HG02884 (cell line): ENCODE measurements around the gene UPF1.

Experiments used
- ATAC-seq: cut with Tn5 transposase; IDR thresholded peaks from one replicate; pipeline ENCODE4 v1.9.1; 2021; ENCODE audit warnings: mild to moderate bottlenecking, moderate library complexity; ENCODE audit not compliant: unreplicated experiment

UPF1 gene

DNA sequence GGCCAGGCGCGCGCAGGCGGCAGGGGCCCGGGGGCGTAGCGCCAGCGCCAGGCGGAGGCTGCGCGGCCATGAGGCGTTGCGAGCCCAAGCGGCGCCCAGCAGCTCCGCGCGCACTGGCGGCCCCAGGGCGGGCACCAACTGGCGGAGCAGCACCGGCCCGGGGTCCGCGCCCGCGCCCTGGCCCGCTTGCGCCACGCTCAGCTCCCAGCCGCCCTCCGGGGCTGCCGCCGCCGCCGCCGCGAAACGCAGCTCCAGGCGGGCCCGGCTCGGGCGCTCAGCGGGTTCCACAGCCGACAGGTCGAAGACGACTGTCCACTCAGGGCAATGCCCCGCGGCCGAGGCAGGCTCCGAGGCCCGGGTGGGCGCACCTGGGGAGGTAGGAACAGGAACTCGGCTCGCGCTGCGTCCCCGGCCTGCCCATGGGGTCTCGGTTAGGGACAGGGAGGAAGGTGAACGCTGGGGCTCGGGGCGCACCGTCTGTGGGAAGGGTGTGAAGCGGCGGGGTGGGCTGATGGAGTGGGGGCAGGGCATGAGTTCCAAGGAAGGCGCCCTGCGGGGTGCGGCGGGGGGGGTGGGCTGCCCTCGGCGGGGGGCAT lies 37.4 kb downstream of the UPF1 start:
- ATAC-seq: no peak

- ATAC-seq: no peak
These were observed 38.2 kb downstream of the UPF1 start for GRCh38 chr19:18869781-18870530.

DNA sequence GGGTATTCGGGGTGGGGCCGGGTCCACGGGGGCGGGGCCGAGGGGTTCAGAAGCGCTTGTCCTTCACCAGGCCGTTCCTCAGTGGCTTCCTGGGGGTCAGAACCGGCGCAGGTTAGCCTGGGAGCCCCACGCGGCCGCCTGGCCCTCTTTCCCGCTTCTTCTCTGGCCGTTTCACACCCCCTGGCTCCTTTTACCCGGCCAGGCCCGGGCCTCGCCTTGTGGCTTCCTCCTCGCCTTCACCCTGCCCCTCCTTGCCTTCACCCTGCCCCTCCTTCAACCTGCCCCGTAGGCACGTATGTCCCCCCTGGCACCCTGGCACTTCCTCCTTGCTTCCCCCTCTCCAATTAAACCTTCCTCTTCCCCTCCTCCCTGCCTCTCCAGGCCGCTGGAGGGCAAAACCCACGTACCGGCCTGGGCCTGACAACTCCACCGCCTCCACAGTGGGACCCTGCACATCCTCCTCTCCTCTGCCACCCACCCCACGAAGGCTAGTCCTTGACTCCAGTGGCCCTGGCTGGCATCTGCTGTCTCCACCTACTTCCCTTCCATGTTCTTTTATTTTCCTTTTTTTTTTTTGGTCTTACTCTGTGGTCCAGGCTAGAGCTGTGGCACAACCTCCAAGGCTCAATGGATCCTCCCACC lies 38.9 kb downstream of the UPF1 start:
- ATAC-seq: no peak

GRCh38 chr19:18871543-18871942 lies 39.8 kb downstream of the UPF1 start:
- ATAC-seq: no peak

GRCh38 chr19:18875726-18876125 lies 44.0 kb downstream of the UPF1 start:
- no peak for ATAC-seq

DNA sequence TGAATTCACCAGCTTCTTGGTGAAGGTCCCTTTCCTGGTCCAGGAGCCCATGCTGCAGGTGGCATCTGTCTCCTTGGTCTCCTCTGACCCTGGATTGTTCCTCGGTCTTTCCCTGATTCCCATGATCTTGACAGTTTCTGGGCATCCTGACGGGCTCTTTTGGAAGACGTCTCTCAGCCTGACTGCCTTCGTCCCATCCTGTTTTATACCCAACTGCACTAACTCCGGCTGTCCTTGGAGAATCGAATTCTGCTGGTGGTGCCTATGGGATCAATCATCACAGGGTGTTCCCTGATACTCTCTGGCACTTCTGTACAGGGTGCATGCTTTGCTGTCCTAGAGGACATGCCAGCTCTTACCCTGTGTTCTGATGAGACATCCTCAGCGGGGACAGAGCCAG lies 45.1 kb downstream of the UPF1 start:
- ATAC-seq: no peak

DNA sequence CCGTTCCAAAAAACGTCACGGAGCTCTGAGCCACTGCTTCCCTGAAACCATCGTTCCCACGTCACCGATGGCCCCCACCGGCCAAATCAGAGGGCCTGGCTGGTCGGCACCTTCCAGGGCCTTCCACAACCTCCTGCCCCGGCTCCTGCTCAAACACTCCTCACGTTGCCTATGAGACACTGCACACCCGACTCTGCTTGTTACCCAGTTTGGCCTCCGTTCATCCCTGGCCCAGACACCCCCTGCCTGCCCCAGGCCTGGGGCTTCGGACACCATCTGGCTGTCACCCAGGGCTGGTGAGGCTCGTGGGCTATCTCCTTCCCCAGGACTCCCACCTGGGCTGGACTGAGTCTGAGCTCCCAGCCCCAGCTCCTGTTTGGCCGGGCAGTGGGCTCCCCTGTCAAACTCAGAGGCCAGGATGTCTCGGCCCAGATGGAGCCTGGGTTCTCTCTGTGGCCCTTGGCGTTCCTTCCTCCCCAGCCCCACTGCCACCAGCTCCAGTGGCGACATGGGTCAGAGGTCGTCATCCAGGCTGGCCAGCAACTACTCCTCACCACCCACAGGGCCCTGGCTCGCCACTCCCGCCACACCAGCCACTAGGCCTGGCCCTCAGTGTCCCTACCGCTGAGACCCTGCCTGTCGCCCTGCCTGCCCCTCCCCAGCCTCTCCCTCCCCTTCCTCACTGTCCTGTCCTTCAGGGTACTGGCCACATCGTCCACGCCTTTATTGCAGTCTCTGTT lies 46.5 kb downstream of the UPF1 start:
- ATAC-seq: no peak

GRCh38 chr19:18878858-18879578 lies 47.3 kb downstream of the UPF1 start:
- ATAC-seq: no peak

GRCh38 chr19:18879579-18880373 lies 48.0 kb downstream of the UPF1 start:
- no peak for ATAC-seq

DNA sequence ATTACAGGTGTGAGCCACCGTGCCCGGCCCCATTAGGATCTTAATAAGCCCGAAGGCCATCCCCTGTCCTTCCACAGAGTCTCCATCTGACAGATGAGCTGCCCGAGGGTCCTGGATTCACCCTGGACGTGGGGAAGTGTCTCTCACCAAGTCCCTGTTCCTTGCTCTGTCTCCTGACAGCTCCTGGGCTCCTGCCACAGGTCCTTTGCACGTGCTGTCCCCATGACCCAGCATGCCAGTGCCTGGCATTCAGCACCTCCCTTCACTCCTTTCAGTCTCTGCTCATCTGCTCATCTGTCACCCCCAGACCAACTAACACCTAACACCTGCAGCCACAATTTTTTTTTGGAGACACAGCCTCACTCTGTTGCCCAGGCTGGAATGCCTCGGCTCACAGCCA lies 49.7 kb downstream of the UPF1 start:
- no peak for ATAC-seq

DNA sequence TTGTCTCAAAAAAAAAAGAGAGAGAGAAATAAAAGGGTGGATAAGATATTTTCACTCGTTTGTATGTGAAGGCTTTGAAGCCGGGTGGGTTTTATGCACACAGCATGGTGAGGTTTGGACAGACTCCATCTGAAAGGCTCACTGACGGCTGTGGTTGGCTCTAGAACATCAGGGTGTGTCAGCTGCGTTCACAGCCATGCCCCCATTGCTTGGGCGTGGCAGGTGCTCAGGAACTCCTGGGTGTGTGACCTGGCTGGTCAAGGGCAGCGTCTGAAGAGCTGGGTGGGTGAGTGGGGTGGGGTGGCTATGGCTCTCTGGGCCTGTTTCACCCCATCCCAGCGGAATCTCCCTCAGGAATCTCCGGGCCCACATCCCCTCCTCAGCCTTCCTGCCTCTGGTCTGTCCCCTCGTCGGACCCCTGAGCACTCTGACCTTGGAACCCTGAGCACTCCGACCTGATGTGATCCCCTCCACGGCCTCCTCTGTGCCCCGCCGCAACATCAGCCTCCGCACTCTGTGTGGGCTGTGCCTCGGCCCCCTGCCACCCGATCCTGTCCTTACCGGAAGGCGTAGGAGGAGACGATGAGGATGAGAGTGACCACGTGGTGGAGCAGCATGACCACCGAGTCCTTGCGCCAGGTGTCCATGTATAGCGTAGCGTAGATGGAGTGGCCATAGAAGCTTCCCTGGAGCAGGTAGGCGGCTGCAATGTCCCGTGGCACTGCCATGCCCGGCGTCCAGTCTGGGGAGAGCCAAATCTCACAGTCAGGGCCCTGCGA lies 52.0 kb downstream of the UPF1 start:
- no peak for ATAC-seq

- no peak for ATAC-seq
These were observed 55.2 kb downstream of the UPF1 start for GRCh38 chr19:18886972-18887371.

DNA sequence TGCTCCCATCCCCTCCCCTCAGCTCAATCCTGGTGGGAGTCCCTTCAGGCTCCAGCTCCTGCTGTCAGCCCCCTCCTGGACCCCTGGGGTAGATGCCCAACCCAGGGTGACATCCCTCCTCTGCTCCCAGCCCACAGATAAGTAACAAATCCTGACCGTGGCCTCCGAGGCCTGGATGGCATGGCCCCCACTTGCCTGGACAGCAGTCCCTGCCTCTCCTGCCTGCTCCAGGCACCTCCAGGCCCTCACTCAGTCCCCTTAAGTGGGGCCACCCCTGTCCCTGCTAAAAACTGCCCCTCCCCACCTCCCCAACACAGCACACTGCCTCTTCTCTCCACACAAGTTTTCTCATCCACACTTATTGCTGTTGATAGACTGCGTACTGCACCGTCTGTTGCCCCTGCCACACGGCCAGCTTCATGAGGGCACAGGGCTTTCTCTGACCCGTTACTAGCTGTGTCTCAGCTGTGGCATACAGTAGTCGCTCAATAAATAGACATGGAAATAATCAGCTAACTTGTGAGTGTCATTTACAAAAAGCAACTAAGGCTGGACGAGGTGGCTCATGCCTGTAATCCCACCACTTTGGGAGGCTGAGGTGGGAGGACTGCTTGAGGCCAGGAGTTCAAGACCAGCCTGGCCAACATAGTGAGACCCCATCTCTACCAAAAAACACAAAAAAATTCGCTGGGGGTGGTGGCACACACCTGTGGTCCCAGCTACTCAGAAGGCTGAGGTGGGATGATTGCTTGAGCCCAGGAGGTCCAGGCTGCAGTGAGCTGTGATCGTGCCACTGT lies 58.4 kb downstream of the UPF1 start:
- no peak for ATAC-seq

DNA sequence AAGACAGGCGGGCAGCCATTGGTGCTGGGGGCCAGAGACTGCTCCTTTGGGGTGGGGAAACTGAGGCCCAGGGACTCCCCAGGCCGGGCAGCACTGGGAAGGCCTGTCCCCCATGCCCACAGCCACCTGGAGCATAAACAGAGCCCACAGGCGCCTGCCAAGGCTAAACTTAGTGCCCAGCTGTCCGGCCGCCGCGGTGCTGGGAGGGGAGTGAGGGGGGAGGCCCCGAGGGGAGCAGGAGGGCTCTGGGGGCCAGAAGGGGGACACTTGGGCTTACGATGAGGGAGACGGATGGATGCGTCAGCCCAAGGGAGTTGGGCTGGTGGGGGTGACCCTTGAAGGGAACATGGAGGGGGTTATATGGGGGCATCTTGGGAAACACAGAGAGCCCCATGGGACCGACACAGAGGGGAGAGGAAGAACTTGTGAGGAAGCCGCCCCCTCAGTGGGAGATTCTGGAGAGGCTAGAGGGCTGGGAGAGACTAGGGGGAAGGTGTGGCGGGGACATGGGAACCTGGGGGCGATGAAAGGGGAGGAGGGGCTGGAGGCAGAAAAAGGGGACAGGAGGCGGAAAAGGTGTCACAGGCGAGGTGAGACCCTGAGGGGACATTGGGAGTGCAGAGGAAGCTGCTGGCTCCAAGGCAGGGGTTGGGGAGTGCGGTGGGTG lies 62.0 kb downstream of the UPF1 start:
- ATAC-seq: no peak

DNA sequence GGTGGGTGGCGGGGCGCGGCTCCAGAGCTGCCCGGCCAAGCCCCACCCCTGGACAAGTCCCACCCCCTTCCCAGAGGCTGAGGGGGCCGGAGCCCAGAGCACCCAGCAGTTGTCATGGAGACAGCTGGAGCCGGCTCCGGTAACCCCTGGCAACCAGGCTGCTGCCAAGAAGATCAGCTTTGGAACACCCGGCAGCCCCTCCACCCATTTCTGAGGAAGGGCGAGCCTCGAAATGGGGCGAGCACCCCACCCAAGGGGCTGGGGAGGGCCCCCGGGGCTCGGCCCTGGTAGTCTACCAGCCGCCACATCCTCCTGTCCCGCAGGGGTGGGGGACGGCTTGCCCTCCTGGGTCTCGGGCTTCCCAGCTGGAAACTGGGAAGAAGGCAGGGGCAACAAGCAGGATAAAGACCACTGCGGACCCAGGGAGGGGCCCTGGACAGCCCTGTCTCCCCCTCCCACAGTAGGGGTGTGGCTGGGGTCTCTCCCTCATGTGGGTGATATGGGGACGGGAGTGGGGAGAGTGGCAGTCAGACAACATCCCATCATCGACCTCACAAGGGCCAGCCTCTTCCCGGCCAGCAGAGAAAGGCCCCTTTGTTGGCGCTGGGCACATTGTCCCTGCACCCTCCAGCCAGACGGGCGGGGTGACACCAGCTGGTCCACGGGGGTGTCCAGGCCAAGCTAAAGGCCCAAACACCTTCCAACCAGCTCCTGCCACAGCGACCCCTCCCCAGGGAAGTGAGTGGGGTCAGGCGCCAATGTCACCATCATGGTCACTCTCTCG lies 62.7 kb downstream of the UPF1 start:
- no peak for ATAC-seq

DNA sequence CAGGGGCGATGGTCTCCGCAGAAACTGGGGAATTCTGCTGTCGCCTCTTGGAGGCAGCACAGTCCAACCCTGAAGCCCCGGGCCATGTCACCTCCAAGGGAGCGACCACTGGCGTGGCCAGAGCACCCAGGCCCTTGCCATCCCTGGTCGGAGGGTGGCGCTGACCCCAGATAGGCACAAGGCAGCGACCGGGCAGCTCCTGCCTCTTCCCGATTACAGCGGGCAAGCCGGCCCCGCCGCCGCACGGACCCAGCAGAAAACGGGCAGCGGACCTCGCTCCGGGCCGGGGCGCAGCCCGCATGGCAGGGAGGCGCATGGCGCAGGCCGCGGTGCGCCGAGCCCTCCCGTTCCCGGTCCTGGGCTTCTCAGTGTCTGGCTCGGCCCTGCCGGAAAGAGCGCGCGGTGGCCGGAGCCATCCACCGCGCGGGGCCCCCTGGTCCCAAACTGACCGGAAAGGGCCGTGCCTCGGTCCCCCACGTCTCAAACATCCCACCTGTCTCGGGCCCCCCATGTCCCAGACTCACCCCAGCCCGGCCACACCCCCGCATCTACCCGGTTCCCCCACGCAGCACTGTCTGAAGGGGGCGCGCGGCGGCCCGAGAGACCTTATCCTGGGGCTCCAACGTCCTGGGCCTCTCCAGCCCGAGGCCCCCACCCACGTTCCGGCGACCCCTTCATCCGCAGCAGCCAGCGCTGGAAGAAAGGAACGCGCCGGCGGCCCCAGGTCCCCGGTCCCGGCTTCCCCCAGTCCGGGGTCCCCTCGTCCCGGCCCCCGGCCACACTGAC lies 63.5 kb downstream of the UPF1 start:
- no peak for ATAC-seq
